MG63 (cell line): Measurements from ENCODE around the gene ZDHHC7. TPM values are rescaled to one million over a fixed set of nuclear protein-coding genes. Genes with fewer than 3 reads are reported as not detected.
A peak's percentile ranks its signal among the peaks of the same experiment; 100 is the strongest.
"Not testable (repeated sequence)": the region's sequence is repeated elsewhere in the genome, so short reads cannot be mapped to it uniquely, and the experiment has no call there.

Source experiments
- DNase-seq: peaks from one replicate; pipeline ENCODE4 v3.0.0-alpha.2; 2020
- H3K27me3 ChIP-seq: fragments of 250-450 bp; sonication (Bioruptor Pico); 2 replicates; pipeline ENCODE4 v1.5.1; 2020; ENCODE audit warnings: mild to moderate bottlenecking, moderate library complexity
- H3K36me3 ChIP-seq: fragments of 250-450 bp; sonication (Bioruptor Pico); 2 replicates; pipeline ENCODE4 v1.5.1; 2020; ENCODE audit warnings: mild to moderate bottlenecking, moderate library complexity
- H3K4me3 ChIP-seq: fragments of 250-450 bp; sonication (Bioruptor Pico); 2 replicates; pipeline ENCODE4 v1.5.1; 2020; ENCODE audit warnings: mild to moderate bottlenecking, moderate library complexity
- H3K9me3 ChIP-seq: fragments of 250-450 bp; sonication (Bioruptor Pico); 2 replicates; pipeline ENCODE4 v1.5.1; 2020; ENCODE audit warnings: mild to moderate bottlenecking, moderate library complexity
- total RNA-seq: library from RNA; depleted of rRNA; stranded (reverse); fragments of >200 nt; shearing (Covaris generic); gene quantifications from 2 replicates; pipeline ENCODE4 v1.2.3, GENCODE V29; 2014; ENCODE audit warnings: low replicate concordance

ZDHHC7 gene
- total RNA-seq, 1 experiment from 2014 or later, result 32.5 TPM

DNA sequence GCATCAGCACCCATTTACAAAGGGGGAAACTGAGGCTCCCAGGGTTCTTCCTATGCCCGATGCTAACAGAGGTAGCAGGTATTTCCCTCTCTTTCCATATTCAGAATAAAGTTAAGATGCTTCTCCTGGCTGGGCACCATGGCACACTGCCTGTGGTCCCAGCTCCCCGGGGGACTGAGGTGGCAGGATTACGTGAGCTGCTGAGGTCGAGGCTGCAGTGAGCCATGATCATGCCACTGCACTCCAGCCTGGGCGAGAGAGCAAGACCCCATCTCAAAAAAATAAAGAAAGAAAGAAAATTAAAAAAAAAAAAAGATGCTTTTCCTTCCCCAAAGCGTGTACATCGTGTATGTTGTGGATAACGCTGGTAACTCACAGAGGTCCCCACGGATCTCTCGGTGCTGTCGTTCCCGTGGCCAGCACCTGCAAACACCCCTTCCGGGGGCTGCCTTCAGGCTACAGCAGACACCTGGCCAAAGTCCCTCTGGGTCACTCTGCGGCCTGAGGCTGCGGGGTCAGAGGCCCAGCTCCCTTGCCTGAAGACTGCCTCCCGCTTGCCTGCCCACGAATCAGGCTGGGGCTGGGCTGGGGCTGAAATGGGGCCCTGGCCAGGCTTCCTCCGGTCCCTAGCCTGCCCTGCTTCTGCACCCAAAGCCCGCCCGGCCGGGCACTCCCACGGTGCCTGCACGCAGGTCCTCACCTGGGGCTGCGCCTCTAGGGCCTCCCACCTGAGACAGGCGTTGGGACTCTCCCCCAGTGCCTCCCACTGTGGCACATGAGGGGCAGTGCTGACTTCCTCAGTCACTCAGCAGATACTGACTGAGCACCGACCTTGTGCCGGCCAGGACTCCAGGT lies 63.1 kb downstream of the ZDHHC7 start:
- Histone ChIP-seq H3K36me3 (no peaks in the 10 kb centered on the region), H3K9me3 (no peaks in the 10 kb centered on the region), H3K4me3 (no peak overlapping the region), H3K27me3 (no peaks in the 10 kb centered on the region)
- DNase-seq, result no peak

DNA sequence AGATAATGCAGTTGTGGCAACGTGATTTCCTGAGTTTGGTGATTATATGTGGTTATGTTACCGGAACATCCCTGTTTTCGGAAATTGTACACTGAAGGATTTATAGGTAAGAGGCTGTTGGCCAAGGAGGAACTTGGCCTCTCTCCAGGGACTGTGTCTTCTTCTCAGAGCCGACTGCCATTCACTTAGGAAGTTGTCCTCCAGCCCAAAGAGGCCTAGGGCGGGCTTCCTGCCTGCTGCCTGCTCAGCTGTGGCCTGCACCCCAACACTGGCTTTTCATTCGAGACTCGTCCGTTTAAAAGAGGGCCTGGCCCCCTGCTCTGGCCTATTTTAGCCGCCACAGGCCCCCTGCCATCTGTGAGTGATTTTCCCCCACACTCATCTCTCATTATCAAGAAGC lies 64.3 kb downstream of the ZDHHC7 start:
- no peaks in the 10 kb centered on the region for H3K27me3 ChIP-seq
- no peak overlapping the region for H3K4me3 ChIP-seq
- H3K36me3 ChIP-seq, result no peaks in the 10 kb centered on the region
- DNase-seq, result no peak
- H3K9me3 ChIP-seq, result no peaks in the 10 kb centered on the region

DNA sequence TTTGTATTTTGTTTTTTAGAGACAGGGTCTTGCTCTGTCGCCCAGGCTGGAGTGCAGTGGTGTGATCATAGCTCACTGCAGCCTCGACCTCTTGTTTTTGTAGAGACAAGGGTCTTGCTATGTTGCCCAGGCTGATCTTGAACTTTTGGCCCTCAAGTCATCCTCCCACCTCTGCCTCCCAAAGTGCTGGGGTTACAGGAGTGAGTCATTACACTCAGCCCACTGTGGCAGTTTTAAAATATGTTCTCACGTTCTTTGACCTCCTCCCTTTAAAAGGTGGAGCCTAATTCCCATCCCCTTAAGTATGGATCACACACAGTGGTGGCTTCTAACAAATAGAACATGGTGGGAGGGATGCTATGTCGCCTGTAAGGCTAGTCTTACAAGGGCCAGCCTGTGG lies 67.7 kb downstream of the ZDHHC7 start:
- no peaks in the 10 kb centered on the region for H3K27me3 ChIP-seq
- no peak for DNase-seq
- H3K36me3 ChIP-seq, result no peaks in the 10 kb centered on the region
- no peaks in the 10 kb centered on the region for H3K9me3 ChIP-seq
- H3K4me3 ChIP-seq, result no peak overlapping the region

DNA sequence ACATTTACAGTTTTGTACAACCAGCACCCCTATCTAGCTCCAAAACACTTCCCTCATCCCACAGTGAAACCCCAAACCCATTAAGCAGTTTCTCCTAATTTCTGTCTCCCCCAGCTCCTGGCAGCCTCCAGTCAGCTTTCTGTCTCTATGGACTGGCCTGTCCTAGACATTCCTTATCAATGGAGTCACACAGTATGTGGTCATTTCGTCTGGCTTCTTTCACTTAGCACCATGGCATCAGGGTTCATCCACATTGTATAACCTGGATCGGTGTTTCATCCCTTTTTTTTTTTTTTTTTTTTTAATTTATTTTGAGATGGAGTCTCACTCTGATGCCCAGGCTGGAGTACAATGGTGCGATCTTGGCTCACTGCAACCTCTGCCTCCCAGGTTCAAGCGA lies 68.5 kb downstream of the ZDHHC7 start:
- Histone ChIP-seq H3K4me3 (no peak overlapping the region), H3K9me3 (no peaks in the 10 kb centered on the region), H3K27me3 (no peaks in the 10 kb centered on the region), H3K36me3 (no peaks in the 10 kb centered on the region)
- no peak for DNase-seq

DNA sequence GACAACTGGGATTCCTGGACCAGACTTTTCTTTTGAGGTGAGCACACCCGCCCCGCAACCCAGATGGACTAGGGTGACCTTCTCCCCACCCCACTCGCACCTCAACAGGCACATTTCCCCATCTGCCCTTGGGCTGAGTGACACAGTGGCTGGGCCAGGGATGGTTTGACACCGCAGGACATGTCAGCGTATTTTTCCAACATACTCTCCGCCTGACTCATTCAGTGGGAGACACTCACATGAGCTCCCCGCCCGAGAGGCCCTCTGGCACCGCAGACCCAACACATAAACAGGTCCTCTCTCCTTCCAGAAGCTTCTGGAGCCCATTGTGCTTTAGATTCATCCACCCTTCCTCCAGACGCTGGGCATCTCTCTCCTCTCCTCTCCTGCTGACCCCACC lies 69.4 kb downstream of the ZDHHC7 start:
- Histone ChIP-seq H3K9me3 (no peaks in the 10 kb centered on the region), H3K4me3 (no peak overlapping the region), H3K36me3 (no peaks in the 10 kb centered on the region), H3K27me3 (no peaks in the 10 kb centered on the region)
- DNase-seq, result no peak

DNA sequence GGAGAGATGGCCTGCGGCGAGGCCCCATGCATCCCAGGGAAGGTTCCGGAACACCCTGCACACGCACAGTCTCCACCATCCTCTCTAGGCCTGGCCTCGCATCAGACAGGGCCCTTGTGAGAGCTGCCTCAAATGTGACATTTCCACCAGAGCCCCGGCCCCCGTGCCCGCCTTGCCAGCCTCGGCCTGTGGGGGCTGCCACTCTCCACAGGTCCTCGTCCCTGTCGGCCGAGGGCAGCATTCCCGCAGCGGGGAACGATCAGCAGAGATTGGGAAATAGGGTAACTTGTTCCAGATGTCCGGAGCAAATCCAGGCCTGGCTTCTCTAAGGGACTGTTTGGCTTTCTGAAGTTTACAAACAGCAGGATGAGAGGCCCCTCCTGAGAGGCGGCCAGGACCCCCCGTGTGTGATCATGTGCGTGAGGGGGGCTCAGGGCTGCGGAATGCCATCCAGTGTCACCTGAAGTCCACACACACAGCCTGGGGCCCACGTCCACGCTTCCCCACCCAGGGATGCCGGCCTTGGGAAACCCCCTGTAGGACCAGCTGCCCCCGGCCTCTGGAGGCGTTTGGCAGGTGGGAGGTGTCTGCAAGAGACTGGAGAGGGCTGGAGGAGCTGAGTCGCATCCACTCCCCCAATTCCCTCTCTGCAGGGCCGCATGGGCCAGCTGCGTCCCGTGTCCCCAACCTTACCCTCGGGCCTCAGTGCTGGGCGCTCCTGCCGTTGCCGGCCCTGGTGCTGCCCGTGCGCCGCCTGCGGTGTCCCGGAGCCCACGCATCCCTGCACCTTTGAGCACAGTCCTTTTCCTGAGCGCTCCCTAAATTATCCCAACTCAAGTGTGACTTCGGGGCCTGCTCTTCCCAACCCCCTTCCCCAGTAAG lies 70.4 kb downstream of the ZDHHC7 start:
- Histone ChIP-seq H3K9me3 (no peaks in the 10 kb centered on the region), H3K4me3 (no peak overlapping the region), H3K27me3 (no peaks in the 10 kb centered on the region), H3K36me3 (no peaks in the 10 kb centered on the region)
- DNase-seq, result no peak

DNA sequence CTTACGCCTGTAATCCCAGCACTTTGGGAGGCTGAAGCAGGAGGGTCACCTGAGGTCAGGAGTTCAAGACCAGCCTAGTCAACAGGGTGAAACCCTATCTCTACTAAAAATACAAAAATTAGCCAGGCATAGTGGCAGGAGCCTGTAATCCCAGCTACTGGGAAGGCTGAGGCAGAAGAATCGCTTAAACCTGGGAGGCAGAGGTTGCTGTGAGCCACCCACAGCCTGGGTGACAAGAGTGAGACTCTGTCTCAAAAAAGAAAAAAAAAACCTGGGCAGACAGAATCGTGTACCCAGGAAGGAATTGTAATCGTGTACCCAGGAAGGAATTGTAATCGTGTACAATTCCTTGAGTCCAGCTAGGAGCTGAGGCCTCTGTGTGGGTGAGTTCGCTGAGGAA lies 72.7 kb downstream of the ZDHHC7 start:
- not testable (repeated sequence) for DNase-seq, H3K9me3 ChIP-seq, H3K36me3 ChIP-seq, H3K4me3 ChIP-seq, H3K27me3 ChIP-seq

DNA sequence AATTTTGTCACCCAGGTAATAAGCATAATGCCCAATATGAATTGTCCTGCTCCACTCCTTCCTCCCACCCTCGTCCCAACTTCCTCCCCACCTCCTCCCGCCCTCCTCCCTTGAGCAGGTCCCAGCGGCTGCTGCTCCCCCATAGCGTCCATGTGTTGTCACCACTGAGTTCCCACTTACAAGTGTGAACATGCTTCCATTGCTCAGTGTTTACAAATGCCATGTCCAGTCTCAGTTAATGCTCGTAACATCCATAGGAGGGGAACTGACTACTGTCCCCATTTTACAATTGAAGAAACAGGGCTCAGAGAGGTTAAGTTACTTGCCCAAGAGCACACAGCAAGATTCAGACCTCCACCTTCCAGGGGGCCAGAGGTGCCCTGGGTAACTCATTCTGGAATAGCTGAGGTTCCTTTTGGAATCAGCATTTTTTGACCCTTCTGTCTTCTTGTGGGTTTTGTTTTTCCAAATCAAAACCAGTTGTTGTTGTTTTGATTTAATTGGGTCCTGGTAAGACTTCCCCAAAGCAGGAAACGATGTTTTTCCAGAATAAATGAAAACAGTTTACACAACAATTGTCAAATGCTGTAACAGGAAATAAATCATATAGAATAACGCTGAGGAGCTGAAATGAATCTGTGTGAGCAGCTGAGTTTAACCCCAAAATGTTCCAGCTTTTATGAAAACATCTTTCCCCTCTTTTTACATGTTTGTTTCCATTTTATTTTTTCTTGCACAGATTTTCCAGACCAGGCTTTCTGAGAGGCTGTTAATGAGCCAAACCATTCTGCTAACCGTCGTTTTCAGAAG lies 73.9 kb downstream of the ZDHHC7 start:
- no peak for DNase-seq
- no peaks in the 10 kb centered on the region for H3K9me3 ChIP-seq
- H3K36me3 ChIP-seq, result no peaks in the 10 kb centered on the region
- no peak overlapping the region for H3K4me3 ChIP-seq
- H3K27me3 ChIP-seq, result no peaks in the 10 kb centered on the region

DNA sequence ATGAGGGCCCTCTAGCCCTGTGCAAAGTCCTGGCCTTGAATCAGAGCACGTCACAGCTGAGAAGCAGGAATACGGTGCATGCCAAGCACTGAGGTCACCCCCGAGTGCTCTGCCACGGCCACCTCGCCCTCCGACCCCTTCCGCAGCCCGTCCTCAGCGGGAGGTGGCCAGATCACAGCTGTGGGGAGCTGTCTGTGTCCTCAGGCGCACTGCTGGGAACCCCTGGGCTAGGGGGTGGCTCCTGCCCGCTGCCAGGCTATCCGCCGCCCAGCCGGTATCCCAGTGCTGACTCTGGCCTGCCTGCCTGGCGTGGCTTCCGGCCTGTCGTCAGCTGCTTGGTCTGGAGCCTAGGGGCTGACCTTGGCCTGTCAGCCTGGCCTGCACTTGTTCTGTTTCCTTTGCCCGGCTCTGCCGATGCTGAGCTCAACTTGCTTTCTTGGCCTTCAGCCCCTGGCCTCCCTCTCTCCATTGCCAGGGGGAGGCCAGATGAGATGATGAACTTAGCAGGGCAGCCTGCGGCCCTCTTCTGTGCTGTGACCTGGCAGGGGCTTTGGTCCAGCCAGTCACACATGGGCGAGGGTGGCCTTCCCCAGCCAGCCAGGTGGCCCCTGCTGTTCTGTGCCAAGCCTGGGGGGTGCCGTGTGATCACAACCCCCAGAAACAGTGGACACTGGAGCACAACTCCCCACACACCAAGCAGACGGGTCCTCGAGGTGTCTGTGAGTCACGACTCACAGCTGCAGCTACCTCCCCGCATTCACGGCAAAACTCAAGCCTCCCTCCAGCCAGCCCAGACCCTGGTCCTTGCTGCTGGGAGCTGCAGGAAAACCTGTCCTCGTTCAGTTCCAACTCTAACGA lies 77.3 kb downstream of the ZDHHC7 start:
- no peak overlapping the region for H3K4me3 ChIP-seq
- no peaks in the 10 kb centered on the region for H3K27me3 ChIP-seq
- H3K9me3 ChIP-seq, result no peaks in the 10 kb centered on the region
- DNase-seq, result peak; percentile 91
- no peaks in the 10 kb centered on the region for H3K36me3 ChIP-seq

DNA sequence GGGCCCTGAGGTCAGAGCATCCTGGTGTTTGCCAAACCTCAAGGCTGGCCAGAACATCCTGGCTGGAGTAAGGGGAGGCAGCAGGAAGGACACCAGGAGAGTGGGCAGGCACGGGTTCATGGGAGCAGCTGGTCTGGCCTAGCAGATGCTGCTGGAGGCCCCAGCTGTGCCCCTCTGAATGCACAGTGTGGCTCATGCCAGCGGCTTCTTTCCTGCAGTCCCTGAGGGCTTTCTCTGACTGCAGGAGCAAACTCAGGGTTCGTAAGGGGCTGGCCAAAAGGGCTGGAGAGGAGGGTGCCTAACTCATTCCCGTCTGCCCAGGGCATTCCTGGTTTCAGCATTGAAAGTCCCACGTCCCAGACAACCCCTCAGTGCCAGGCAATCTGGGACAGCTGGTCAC lies 78.7 kb downstream of the ZDHHC7 start:
- DNase-seq, result peak; percentile 61
- Histone ChIP-seq H3K4me3 (no peak overlapping the region), H3K27me3 (no peaks in the 10 kb centered on the region), H3K36me3 (no peaks in the 10 kb centered on the region), H3K9me3 (no peaks in the 10 kb centered on the region)

DNA sequence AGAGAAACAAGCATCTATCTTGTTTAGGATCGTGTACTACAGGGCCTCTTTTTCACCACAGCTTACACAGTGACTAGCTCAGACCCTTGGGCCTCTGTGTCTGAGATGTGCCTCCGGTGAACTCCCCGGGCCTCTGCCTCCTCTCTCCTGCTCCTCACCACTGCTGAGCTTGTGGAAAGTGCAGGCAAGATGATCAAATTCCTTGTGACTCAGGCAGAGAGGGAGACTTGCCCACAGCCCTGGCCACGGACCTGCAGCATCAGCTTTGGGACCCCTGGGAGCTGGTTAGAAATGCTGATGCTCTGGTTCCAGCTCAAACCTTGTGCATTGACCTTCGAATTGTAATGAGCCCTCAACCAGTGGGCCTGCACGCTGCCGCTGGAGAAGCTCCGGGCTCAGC lies 79.8 kb downstream of the ZDHHC7 start:
- DNase-seq, result no peak
- H3K36me3 ChIP-seq, result no peaks in the 10 kb centered on the region

DNA sequence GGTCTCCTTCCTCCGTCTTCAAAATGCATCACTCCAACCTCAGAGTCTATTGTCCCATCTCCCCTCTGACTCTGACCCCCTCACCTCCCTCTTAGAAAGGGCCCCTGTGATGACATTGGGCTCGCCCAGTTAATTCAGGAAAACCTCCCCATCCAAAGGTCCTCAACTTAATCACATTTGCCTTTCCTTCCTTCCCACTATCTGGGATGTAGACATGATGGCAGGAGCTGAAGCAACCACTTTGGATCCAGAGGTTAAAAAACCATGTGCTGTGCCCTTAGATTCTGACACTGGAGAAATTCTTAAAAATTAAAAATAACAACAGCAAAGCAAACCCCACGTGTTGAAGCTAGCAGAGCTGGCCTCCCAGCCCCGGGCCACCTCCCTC lies 80.2 kb downstream of the ZDHHC7 start:
- Histone ChIP-seq H3K36me3 (no peaks in the 10 kb centered on the region), H3K9me3 (no peaks in the 10 kb centered on the region), H3K27me3 (no peaks in the 10 kb centered on the region), H3K4me3 (no peak overlapping the region)
- no peak for DNase-seq

More for the DNA sequence above, 79.8 kb downstream of the ZDHHC7 start:
- Histone ChIP-seq H3K9me3 (no peaks in the 10 kb centered on the region), H3K4me3 (no peak overlapping the region), H3K27me3 (no peaks in the 10 kb centered on the region)

DNA sequence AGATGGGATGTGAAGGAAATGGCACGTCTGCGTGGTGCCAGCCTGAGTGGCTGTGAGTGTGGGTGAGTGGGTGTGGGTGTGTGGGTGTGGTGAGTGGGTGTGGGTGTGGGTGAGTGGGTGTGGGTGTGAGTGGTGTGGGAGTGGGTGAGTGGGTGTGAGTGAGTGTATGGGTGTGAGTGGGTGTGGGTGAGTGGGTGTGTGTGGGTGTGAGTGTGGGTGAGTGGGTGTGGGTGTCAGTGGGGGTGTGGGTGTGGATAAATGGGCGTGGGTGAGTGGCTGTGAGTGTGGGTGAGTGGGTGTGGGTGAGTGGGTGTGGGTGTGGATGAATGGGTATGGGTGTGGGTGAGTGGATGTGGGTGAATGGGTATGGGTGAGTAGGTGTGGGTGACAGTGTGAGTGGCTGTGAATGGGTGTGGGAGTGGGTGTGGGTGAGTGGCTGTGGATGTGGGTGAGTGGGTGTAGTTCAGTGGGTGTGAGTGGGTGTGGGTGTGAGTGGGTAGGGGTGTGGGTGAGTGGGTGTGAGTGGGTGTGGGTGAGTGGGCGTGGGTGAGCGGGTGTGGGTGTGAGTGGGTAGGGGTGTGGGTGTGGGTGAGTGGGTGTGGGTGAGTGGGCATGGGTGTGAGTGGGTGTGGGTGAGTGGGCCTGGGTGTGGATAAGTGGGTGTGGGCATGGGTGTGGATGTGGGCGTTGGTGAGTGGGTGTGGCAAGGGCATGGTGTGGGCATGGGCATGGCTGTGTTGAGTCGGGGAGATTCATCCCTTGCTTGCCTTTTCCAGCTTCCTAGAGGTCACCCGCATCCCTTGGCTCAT lies 80.8 kb downstream of the ZDHHC7 start:
- no peaks in the 10 kb centered on the region for H3K27me3 ChIP-seq
- no peaks in the 10 kb centered on the region for H3K36me3 ChIP-seq
- no peaks in the 10 kb centered on the region for H3K9me3 ChIP-seq
- DNase-seq, result no peak
- no peak overlapping the region for H3K4me3 ChIP-seq

DNA sequence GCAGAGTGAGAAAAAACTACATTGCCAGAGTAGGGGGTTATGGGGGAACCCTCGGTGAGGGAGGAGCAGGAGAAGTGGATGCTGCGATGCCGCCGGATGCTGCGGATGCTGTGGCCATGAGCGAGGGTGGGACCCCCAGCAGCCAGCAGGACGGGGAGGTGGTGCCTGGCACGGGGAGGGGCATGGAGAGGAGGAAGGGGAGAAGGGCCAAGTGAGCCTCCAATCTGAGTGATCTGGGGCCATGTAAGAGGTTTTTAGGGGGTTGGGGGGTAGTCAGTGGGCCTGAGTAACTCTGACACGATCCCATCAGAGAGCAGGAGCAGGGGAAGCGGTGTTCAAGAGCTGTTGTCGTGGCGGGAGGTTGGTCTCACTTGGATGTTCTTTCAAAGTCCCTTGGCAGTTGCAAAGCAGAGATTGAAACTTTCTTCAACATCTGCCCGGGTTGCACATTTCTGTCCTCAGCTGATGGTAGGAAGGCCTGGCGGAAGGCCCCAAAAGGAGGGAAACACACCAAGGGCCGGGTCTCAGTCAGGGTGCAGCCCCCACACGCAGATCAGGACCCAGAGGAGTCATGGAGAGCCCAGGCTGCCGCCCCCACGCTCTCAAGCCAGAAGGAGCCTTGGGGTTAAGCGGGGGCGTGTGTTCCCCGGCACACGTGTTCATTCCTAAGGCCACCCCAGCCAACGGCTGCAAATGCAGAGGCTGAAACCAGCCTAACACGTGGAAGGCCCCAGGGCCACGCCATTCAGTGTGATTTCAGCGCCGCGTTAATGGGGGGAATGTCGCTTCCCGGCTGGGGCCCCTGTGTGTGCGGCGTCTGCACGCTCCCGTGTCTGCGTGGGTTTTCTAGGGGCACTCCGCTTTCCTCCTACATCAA lies 81.7 kb downstream of the ZDHHC7 start:
- no peaks in the 10 kb centered on the region for H3K9me3 ChIP-seq
- no peak overlapping the region for H3K4me3 ChIP-seq
- DNase-seq, result no peak
- no peaks in the 10 kb centered on the region for H3K36me3 ChIP-seq
- H3K27me3 ChIP-seq, result no peaks in the 10 kb centered on the region
